ENCODE results near the gene PWWP3B.

PWWP3B gene

DNA sequence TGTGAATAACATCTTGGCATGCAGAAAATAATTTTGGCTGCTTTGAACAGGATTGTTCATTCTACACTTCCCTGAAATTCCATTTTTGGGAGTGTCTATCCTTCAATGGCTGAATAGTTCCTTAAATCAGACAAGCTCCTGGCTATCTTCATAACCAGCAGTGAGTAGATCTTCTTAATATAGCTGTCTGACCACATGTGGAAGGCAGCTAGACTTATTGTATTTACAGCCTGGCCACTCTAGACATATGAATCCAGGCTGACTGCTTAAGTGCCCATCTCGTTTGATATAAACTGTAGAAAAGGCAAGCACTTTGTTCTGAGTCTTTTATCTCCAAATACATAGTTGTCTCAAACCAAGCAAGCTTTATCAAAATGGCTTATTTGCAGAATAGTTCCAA, 40.0 kb downstream of the PWWP3B start:
- H3K4me3 ChIP-seq (ENCODE audit: low read length): no peak overlapping the region
- TF ChIP-seq, protein P1, sequence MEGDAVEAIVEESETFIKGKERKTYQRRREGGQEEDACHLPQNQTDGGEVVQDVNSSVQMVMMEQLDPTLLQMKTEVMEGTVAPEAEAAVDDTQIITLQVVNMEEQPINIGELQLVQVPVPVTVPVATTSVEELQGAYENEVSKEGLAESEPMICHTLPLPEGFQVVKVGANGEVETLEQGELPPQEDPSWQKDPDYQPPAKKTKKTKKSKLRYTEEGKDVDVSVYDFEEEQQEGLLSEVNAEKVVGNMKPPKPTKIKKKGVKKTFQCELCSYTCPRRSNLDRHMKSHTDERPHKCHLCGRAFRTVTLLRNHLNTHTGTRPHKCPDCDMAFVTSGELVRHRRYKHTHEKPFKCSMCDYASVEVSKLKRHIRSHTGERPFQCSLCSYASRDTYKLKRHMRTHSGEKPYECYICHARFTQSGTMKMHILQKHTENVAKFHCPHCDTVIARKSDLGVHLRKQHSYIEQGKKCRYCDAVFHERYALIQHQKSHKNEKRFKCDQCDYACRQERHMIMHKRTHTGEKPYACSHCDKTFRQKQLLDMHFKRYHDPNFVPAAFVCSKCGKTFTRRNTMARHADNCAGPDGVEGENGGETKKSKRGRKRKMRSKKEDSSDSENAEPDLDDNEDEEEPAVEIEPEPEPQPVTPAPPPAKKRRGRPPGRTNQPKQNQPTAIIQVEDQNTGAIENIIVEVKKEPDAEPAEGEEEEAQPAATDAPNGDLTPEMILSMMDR (IDR thresholded peaks at IDR 0.05; ENCODE audit: insufficient read depth, low read depth, low read length, missing control alignments): no peak
- no peak for DNase-seq (ENCODE audit: low read depth)
